LNCAP (cell line): ENCODE results near the gene PRPF39.

Experiments used
- TF ChIP-seq, protein P1 (sequence below): fragments of 450-650 bp; IDR thresholded peaks from 2 replicates; pipeline ENCODE4 v1.5.1; 2017; ENCODE audit warnings: mild to moderate bottlenecking

Gene PRPF39

DNA sequence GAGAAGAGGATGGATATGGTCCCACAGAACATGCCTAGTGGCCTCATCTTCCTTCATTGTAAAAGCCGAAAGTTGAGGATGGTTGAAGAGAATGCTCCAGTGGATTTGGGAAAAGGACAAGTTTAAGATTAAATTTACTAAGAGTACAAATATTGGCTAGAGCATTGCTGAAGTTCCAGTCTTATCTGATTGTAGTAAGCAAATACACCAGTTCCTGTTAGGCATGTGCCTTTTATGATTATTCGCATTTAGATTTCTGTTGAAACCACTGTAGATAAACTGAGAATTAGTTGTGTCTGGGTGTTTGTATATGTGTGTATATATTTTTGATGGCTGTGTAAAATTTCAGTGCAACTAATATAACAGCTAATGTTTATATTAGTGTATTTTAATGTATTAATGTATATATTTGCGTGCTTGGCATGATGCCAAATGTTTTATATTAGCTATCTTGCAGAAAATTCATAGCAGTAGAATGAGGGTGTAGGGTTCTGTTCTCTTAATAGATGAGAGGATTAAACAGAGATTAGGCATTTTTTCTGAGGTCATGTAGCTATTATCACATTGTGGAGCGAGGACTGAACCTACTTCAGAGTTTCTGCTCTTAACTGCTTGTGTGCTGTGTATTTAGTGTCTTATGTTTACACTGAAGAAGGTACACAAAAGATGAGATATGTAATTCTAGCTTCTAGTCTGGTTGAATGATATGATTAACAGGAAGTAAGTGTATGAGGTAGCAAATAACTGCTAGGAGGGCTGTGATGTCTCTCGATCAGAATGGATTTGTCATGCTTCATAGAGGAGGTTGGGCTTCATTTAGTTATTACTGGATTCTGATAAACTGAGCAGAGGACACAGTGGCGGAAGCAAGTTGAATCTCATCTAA, 29.2 kb downstream of the PRPF39 start:
- TF ChIP-seq, protein P1, sequence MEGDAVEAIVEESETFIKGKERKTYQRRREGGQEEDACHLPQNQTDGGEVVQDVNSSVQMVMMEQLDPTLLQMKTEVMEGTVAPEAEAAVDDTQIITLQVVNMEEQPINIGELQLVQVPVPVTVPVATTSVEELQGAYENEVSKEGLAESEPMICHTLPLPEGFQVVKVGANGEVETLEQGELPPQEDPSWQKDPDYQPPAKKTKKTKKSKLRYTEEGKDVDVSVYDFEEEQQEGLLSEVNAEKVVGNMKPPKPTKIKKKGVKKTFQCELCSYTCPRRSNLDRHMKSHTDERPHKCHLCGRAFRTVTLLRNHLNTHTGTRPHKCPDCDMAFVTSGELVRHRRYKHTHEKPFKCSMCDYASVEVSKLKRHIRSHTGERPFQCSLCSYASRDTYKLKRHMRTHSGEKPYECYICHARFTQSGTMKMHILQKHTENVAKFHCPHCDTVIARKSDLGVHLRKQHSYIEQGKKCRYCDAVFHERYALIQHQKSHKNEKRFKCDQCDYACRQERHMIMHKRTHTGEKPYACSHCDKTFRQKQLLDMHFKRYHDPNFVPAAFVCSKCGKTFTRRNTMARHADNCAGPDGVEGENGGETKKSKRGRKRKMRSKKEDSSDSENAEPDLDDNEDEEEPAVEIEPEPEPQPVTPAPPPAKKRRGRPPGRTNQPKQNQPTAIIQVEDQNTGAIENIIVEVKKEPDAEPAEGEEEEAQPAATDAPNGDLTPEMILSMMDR = no peak

DNA sequence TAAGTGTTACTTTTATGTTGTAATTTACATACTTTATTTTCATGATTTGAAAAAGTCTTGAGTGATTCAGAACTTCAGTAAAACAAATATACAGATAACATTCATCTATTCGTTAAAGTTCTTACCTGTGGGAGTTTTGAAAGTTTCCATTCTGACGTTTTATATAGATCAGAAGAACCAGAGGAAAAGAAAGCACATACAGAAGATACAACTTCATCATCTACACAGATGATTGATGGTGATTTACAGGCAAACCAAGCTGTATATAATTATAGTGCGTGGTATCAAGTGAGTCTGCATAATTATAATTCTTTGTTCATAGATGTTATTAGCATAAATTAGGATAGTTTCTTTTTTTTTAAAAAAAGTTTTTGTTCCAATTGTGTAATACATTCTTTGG, 30.4 kb downstream of the PRPF39 start:
- TF ChIP-seq, protein P1 = no peak

DNA sequence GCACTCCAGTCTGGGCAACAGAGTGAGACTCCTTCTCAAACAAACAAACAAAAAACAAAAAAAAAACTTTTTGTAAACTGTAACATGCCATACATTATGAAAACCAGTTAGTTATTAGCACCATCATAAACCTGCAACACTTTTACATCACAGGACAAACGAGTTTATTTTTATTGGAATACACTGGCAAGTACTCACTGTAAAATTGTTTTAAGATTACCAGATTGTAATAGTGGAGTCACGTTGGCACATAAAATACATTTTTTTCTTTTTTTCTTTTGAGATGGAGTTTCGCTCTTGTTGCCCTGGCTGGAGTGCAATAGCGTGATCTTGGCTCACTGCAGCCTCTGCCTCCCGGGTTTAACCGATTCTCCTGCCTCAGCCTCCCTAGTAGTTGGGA, 34.7 kb downstream of the PRPF39 start:
- TF ChIP-seq, protein P1 = no peak

DNA sequence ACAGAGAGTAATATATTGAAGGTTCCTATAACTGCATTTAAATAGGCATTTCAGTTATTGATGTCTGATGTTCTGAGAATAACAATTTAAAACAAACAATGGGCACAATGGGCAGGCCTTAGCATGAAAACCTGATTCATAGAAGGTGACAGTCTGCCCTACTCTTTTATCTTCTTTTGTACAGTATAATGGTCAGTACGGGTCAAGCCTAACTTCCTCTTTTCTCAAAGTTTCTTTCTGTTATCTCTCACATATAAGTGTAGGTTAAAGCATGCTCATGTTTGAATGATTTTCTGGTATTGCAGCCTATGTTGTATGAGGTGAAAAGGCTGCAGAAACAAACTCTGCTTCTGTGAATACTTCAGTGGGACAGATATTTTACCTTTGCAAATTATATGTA, 36.2 kb downstream of the PRPF39 start:
- TF ChIP-seq, protein P1 = no peak

DNA sequence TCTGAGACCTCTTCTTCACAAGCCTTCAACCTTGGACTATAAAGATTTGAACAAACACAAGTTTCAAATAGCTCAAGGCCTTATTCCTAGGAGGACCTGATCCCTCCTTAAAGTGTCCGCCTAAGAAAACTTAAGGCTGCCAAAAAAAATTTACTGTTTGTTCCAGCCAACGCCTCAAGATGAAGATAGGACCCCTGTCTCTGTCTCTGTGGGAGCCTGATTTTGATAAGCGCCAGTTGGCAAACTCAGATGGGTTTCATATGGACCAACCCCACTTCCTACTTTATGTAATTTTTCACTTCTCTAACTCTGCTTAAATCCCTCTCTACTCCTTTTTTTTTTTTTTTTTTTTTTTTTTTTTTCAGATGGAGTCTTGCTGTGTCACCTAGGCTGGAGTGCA, 39.4 kb downstream of the PRPF39 start:
- TF ChIP-seq, protein P1 = no peak

DNA sequence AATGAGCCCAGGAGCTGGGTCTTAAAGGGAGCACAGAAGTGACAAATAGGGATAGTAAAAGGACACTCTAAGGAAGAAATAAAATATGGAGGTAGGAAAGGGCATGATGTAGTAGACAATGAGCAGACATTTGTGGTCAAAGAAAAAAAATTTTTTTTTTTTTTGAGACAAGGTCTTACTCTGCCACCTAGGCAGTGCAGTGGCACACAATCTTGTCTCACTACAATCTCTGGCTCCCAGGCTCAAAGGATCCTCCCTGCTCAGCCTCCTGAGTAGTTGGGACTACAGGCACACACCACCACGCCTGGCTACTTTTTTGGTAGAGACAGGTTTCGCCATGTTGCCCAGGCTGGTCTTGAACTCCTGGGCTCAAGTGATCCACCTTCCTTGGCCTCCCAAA, 41.8 kb downstream of the PRPF39 start:
- TF ChIP-seq, protein P1 = no peak

DNA sequence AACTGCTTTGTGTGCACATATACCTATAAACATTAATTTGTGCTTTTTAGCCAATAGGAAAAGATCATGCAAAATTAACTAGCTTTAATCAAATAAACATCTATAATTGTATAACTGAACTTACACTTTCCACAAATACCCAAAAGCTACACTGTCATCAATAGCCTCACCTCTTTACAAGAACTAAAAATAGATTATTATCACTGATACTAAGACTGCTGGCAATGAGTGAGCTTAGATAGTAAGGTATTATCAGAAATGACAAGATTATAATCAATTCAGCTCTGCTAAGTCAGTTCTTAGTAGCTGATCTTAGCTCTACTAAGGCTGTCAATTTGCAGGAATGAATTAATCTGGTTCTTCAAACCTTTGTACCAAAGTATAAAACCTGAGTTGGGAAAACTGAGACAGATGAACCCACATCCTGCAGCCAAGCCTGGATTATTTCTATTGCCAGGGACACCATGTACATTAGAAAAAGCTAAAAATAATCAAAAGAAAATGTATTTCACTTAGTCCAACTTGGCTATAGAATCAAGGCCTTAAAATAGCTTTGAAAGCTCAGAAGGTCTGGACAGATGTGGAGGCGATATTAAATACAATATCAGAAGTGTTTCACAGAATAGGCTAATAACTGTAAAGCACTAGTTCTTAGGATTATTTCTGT, 45.2 kb downstream of the PRPF39 start:
- TF ChIP-seq, protein P1 = no peak
